OCI-M2 (cell line): ENCODE data around the gene LATS2.
"Not testable (repeated sequence)": the region's sequence is repeated elsewhere in the genome, so short reads cannot be mapped to it uniquely, and the experiment has no call there.

Source experiments
- DNase-seq: peaks from one replicate; lab custom pipeline; 2025; ENCODE audit not compliant: unreplicated experiment; lab: John Stamatoyannopoulos, UW

LATS2 gene

DNA sequence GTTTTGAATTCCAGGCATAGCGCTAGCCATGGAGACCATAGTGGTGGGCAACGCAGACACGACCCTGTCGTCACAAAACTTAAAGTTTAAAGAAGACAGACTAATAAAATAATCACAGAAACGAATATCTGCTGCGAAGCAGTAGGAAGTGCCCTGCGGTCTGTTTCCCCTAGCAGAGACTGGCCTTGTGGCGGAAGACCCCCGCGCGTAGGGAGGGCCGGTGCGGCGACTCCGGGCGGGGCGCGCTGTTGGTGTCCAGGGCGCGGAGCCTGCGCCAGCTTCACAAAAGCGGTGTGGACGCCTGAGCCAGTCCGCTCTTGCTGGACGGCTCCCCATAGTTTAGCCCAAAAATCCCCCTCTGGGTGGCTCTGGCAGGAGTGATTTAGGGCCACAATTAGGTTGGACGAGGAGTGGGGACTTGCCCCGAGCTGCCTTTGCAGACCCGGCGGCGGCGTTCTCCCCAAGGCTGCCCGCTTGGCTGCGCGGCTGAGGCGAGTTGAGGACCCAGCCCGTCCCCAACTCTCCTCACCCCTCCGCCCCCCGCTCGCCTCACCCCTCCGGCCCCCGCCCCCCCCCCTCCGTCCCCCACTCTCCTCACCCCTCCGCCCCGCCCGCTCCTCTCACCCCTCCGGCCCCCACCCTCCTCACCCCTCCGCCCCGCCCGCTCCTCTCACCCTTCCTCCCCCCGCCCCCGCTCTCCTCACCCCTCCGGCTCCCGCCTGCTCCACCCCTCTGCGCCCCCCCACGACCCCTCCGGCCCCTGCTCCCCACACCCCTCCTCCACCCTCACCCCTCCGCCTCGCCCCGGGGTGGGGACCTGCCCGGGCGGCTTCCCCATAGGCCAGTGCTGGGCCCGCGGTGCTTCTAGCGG is 14.2 kb upstream of the LATS2 start:
- DNase-seq, result no peak

DNA sequence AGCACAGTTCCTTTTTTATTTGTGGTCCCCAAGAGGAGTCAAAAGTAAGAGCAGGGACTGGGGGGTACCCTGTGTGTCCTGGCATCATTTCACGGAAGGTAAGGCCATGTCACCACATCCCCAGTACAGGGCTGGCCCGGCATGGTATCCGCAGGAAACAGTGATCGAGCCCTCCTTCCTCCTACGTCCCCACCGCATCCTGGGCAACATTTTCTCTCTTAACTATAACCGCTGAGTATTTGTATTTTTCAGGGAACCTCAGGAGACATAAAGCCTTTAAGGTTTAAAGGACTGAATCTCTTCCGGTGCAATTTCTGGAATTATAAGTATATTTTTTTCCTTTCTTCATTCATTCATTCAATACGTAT is 13.6 kb upstream of the LATS2 start:
- no peak for DNase-seq

DNA sequence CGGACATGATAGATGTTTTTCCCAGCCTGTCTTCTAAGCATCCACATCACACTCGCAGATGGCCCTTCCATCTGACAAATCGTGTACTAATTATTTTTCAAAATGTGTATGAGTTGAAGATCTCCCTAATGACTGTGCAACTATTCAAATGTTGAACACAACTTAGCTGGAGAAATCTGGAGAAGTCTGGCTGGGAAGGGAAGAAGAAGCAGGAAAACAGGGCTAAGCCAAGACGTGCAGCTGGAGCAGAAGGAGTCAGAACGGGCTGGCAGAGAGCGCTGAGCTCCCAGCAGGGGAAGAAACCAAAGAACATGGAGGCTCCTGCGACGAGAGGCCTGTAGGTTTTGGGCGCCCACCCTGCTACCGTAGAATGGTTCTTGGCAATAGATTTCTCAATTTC is 13.2 kb upstream of the LATS2 start:
- no peak for DNase-seq

DNA sequence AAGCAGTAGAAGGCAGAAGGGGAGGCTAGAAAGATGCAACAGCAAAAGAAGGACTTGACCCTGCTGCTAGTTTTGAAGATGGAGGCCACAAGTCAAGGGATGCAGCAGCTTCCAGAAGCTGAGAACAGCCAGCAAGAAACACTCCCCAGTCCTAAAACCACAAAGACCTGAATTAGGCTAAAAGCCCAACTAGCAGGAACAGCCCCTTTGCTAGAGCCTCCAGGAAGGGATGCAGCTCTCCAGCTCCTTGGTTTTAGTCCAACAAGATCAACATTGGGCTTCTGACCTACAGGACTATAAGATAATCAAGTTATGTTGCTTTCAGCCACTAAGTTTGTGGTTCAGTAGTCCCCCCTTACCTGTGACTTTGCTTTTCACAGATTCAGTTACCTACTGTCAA is 10.5 kb upstream of the LATS2 start:
- DNase-seq, result no peak

DNA sequence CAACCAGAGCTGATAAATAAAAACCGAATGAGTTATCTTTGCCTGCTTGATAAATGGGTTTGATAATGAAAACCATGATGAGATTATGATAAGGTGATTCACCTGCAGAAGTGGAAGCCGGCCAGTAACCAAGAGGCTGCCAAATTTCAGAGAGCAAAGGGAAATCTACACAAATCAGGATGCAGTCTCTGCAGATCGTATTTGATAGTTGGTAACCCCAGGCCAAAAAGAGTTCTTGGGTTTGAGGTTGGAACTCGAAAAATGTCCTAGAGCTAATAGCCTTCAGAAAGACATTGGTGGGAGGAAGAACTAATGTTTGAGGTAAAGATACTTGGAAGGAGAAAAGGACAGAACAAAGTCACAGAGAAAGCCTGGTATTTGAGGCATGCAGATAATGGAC is 9.6 kb upstream of the LATS2 start:
- no peak for DNase-seq

DNA sequence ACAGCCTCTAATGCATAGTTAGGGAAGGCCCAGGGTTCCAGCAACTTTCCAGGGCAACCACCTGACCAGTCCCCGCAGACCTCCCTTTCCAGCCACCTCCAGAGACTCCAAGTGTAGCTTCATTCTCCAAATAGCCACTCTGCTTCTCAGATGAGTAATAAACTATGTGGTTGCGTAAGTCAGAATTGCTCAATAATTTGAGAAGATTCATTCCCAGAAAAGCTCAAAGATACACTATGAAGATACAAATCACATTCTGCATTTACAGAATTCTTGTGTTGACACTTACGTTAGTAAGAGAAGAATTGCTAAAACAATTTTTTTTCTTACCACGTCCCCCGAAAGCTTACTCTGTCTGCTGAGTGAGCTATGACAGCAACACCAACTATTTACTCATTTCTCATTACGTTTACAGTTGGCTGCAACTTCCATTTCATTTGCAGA is 8.2 kb upstream of the LATS2 start:
- no peak for DNase-seq

DNA sequence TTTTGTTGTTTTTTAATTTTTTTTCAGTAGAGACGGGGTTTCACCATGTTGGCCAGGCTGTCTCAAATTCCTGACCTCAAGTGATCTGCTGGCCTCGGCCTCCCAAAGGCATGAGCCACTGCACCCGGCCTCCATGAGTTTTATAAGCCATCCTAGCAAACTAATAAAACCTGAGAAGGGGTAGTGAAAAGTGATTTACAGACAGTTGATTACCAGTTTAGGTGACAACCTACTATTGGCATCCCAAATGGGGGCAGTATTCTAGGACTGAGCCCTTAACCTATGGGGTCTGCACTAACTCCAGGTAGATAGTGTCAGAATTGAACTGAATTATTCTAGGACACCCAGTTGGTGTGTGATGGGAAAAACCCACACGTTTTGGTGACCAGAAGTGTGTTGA is 6.5 kb upstream of the LATS2 start:
- DNase-seq, result no peak

DNA sequence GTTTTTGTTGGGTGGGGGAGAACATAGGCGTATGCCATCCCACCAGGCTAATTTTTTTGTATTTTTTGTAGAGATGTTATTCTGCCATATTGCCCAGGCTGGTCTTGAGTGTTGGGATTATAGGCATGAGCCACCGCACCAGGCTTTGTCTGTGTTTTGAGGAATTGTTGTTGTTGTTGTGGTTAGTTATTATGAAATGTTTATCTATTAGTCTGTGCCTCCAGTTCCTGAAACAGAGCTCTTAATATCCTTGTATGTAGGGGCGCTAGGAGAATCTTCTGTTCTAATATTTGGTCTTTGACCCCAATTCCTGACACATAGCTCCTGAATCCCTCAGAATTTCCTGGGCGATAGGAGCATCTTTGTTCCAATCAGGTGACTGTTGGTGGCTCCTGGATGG is 5.6 kb upstream of the LATS2 start:
- no peak for DNase-seq

DNA sequence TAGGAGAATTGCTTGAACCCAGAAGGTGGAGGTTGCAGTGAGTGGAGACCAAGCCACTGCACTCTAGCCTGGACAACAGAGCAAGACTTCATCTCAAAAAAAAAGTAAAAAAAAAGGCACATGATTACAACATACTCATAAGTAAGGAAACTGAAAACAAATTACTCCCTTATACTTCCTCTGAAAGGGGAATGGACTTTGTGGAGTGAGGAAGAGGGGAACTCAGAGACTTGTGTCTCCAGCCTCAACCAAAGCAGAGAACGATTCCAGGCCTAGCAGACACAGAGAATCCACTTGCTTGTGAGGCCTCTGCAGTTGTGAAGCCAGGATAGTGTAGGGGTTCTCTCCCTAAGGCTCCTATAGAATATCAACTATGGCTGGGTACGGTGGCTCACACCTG is 4.3 kb upstream of the LATS2 start:
- no peak for DNase-seq

DNA sequence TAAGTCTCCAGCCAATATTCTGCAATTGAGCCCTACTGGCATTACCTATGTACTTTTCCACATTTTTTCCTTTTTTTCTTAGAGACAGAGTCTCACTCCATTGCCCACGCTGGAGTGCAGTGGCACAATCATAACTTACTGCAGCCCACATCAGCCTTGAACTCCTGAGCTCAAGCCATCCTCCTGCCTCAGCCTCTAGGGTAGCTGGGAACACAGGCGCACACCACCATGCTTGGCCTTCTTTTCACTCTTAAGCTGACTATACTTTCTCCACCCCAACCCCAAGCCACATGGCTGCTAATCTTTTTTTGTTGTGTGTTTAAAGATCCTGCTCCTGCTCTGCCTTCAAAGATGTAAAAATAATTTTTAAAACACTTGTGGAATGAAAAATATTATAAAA is 1.6 kb upstream of the LATS2 start:
- no peak for DNase-seq

DNA sequence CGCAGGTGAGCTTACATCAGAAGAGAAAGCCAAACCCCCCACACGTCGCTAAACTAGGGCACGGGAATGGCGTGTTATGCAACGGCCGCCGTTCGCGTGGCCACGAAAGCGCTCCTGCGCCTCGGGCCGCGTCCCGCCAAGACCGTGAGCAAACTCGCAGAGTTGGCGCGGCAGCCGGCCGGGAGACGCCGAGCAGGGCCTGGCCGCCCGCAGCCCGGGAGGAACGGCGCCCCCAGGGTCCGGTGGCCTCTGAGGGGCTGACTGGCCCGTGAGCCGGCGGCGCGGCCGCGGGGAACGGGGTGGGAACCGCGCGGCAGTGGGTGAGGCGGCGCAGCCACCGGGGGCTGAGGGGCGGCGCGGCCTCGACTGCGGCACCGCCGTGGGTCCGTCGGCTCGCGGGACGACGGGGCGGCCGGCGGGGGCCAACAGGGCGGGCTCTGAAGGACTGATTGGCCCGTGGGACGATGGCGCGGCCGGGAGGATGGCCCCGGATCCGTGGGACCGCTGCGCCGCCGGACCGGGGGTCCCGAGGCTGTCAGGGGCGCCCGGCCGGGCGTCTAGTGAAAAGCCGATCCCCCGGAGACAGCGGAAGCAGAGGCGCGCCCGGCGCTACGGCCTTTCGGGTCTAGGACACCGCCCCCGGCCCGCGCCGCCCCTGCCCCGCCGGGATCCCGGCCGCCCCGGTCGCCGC is 903 bp downstream of the LATS2 start:
- no peak for DNase-seq

DNA sequence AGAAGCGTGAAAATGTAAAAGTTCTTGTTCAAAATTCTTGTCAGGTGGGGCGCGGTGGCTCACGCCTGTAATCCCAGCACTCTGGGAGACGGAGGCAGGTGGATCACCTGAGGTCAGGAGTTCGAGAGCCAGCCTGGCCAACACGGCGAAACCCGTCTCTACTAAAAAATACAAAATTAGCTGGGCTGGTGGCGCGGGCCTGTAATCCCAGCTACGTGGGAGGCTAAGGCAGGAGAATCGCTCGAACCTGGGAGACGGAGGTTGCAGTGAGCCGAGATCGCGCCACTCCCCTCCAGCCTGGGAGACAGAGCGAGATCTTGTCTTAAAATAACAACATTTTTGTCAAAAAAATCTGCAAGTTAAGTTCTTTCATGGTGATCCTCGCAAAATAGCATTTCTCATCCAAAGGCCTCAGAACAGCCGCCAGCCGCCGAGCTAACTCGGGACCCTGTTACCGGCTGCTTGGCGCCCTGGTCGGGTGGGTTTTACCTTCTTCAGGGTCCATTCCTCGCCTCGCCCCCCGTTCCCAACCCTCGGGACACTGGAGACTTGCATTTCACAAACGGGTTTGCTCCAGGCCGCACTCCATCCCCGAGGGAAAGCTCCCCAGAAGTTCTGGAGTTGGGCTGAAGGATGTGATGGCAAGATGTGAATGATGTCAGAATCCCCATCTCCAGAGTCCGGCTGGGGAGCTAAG is 1.6 kb downstream of the LATS2 start:
- no peak for DNase-seq

DNA sequence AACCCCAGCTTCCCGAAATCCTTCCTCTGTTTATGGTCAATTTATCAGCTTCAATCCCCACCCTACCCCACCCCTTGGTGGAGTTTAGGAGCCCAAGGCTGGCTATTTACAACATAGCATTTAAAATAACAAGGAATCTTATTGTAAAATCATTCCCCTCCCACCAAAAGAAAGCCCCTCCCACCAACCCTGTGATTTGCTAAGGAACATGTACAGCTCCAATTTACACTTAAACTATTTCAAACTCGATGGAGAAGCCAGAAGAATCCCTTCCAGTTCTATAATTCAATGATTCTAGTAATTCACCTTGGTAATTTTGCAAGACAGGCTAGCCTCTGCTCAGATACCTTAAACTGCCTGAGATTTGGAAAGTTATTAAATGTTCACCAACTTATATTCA is 3.0 kb downstream of the LATS2 start:
- DNase-seq, result no peak

DNA sequence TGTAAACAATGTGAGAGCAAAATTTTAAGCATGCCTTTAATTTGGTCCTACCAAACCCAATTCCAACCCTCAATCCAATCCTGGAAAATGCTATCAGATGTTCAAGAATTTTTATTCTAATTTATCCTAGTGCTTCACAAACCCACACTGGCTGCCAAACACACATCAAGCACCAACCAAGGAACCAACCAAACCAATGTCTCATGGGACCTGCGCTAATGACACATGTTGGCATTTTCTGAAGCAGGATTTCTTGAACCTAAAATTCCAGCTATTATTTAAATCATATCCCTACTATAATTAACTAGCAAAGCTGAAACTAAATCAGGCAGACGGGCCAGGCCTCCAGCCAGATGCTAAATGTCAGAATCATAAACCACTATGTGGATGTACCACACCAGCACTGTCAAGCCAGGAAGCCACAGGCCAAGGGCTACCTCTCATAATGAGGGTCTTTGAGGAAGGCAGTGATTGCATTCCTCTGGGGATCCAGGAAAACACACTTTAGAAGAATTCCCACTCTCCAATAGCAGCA is 5.8 kb downstream of the LATS2 start:
- no peak for DNase-seq

DNA sequence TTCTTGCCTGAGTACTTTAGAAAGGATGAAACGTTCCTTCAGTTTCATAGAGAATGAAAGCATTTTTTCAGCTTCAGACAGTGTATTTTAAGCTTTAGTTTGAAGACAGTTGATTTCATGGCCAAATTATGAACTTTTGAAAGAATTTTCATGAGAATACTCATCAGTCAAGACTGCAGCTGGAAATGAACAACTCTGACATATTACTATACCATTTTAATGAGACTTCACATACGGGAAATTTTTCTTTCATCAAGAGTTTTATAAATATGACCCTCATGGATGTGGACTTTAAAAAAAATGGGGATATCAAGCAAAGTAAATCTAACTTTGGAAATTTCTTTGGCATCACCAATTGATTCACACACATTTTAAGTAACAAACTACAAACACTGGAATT is 6.4 kb downstream of the LATS2 start:
- no peak for DNase-seq

DNA sequence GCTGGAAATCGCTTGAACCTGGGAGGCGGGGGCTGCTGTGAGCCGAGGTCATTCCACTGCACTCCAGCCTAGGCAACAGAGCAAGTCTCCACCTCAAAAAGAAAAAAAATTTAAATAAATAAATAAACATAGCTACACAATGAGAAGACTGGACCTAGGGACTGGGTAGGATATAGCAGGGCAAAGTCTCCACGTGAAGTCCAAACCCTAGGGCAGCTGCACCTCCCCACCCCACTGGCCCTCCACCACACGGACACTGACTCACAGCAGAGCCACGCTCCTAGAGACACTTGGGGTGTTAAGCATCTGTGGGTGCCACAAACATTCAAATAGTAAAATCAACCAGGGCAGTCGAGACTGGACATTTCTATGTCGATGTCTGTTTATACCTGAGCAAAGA is 7.1 kb downstream of the LATS2 start:
- DNase-seq, result no peak

DNA sequence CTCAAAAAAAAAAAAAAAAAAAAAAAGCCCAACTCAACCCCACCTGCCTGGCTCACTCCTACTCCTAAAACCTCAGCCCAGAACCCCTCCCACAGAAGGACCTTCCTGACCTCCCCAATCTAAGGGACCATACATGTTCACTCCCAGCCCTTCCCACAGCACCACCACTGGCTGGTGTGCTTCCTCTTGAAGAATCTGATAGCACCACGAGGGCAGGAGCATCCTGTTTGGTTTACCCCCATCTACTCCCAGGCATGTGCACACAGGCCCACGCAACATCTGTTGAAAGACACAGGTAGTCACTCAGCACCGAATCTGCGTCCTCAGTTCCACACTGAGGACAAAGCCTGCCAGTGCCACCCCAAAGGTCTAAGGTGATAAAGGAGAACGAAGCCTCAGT is 8.2 kb downstream of the LATS2 start:
- no peak for DNase-seq

DNA sequence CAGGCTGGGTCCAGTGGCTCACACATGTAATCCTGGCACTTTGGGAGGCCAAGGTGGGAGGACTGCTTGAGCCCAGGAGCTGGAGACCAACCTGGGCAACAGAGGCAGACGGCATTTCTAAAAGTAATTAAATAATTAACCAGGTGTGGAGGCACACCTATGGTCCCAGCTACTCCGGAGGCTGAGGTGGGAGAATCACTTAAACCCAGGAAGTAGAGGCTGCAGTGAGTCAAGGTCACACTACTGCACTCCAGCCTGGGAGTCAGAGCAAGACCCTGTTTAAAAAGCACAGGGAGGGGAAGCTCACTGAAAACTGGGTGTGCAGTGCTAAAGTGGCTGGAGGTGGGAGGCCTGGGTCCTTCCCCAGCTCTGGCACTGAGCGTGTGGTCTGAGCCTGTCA is 9.7 kb downstream of the LATS2 start:
- DNase-seq, result no peak

DNA sequence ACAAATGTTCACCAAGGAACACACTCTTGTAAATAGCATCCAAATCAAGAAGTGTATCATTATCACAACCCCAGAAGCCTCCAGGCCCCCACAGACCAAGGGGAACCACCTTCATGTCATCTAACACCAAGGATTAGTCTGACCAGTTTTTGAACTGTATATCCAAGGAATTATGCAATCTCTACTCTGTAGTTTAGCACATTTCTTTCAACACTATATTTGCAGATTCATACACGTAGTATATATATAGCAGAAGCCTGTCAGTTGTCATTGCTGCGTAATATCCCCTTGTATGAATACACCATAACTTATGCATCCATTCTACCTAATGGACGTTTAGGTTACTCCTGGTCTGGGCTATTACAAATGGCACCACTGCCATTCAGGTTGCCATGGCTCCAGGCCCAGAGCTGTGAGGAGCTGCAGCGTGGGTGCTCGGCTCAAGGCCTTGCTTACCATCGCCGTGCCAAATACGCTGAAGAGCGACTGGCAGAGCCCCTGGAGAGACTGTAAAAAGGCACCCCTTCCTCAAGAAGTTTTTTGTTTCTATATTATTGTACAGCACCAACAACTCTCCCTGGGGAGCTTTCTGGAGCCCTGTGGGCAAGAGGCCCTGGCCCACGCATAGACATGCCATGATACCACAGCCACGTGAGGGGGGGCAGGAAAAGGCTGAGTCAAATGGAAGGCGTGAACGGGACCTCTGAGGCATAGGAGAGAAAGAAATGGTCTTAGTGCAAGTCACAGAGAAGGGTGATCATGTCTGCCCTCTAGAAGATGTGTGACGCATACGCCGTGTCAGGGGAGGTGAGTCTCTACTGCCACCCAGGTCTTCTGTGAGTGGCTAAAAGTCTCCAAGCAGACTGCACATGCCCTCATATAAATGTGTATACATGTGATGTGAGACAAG is 10.8 kb downstream of the LATS2 start:
- DNase-seq, result no peak

DNA sequence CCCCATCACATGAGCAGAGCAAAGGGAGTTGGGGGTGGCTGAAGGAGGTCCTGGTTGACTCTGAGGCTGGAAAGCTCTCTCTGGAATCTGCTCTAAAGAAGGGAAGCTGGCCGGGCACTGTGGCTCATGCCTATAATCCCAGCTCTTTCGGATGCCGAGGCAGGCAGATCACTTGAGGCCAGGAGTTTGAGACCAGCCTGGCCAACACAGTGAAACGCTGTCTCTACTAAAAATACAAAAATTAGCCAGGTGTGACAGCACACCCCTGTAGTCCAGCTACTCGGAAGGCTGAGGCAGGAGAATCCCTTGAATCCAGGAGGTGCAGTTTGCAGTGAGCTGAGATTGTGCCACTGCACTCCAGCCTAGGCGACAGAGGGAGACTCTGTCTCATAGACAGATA is 11.7 kb downstream of the LATS2 start:
- DNase-seq, result not testable (repeated sequence)
